GM23338 (cell line): ENCODE data around the gene AMBRA1. TPM values are rescaled to one million over a fixed set of nuclear protein-coding genes. Genes with fewer than 3 reads are reported as not detected.

ENCODE experiments used
- ATAC-seq: fragments of 200-7000 bp; cut with Tn5 transposase; 3 replicates; pipeline ENCODE4 v1.9.1; 2020
- DNase-seq: peaks from one replicate; pipeline ENCODE4 v3.0.0-alpha.2; 2015; ENCODE audit warnings: low spot score
- H2AFZ ChIP-seq: fragments of 200-600 bp; sonication (generic); 2 replicates; pipeline ENCODE4 v1.8.0; 2016; ENCODE audit warnings: antibody characterized with exemption, mild to moderate bottlenecking, moderate library complexity
- H3F3A ChIP-seq: fragments of 200-600 bp; sonication (generic); replicated peaks from 2 replicates; pipeline ENCODE4 v1.8.0; 2017; ENCODE audit warnings: antibody characterized with exemption, mixed run types, low read depth
- H3K27ac ChIP-seq: fragments of 200-600 bp; sonication (generic); 2 replicates; pipeline ENCODE4 v1.6.1; 2016; ENCODE audit warnings: low read depth
- H3K27me3 ChIP-seq: fragments of 200-600 bp; sonication (generic); 2 replicates; pipeline ENCODE4 v1.8.0; 2016; ENCODE audit warnings: mild to moderate bottlenecking, mixed run types, moderate library complexity; ENCODE audit not compliant: insufficient read depth
- H3K36me3 ChIP-seq: fragments of 200-600 bp; sonication (generic); 2 replicates; pipeline ENCODE4 v1.8.0; 2016; ENCODE audit warnings: mild to moderate bottlenecking; ENCODE audit not compliant: insufficient read depth
- H3K4me1 ChIP-seq: fragments of 200-600 bp; sonication (generic); 2 replicates; pipeline ENCODE4 v1.8.0; 2016; ENCODE audit warnings: mild to moderate bottlenecking, moderate library complexity; ENCODE audit not compliant: insufficient read depth
- H3K4me2 ChIP-seq: fragments of 200-600 bp; sonication (generic); 2 replicates; pipeline ENCODE4 v1.7.1; 2017; ENCODE audit warnings: mixed run types
- H3K4me3 ChIP-seq: fragments of 200-600 bp; sonication (generic); 2 replicates; pipeline ENCODE4 v1.6.1; 2016; ENCODE audit warnings: mixed run types
- H3K79me2 ChIP-seq: fragments of 200-600 bp; sonication (generic); replicated peaks from 2 replicates; pipeline ENCODE4 v1.8.0; 2017; ENCODE audit warnings: mild to moderate bottlenecking; ENCODE audit not compliant: insufficient read depth
- H3K9me2 ChIP-seq: fragments of 200-600 bp; sonication (generic); 2 replicates; pipeline ENCODE4 v1.8.0; 2017; ENCODE audit not compliant: insufficient read depth
- H4K20me1 ChIP-seq: fragments of 200-600 bp; sonication (generic); replicated peaks from 2 replicates; pipeline ENCODE4 v1.8.0; 2017; ENCODE audit warnings: mild to moderate bottlenecking; ENCODE audit not compliant: insufficient read depth
- H3K27ac Mint-ChIP-seq: 2 replicates; pipeline ENCODE4 v1.8.0; 2020; ENCODE audit warnings: inconsistent platforms, mild to moderate bottlenecking, moderate library complexity, mixed read lengths
- H3K27me3 Mint-ChIP-seq: 3 replicates; pipeline ENCODE4 v1.8.0; 2022; ENCODE audit warnings: low read depth, mild to moderate bottlenecking, moderate library complexity, mixed read lengths, inconsistent platforms; ENCODE audit not compliant: insufficient read depth, poor library complexity
- H3K36me3 Mint-ChIP-seq: 3 replicates; pipeline ENCODE4 v1.8.0; 2021; ENCODE audit warnings: low read depth, mild to moderate bottlenecking, inconsistent platforms, moderate library complexity, mixed read lengths
- H3K4me1 Mint-ChIP-seq: 3 replicates; pipeline ENCODE4 v1.8.0; 2020; ENCODE audit warnings: mild to moderate bottlenecking, inconsistent platforms, mixed read lengths
- H3K4me3 Mint-ChIP-seq: 3 replicates; pipeline ENCODE4 v1.8.0; 2021; ENCODE audit warnings: moderate library complexity, mild to moderate bottlenecking, inconsistent platforms, mixed read lengths
- H3K9me3 Mint-ChIP-seq: 3 replicates; pipeline ENCODE4 v1.8.0; 2020; ENCODE audit warnings: moderate library complexity, mild to moderate bottlenecking, inconsistent platforms, mixed read lengths
- CREB1 ChIP-seq: fragments of 250-450 bp; sonication (Bioruptor Pico); IDR thresholded peaks from 2 replicates; pipeline ENCODE4 v1.5.0; 2020; ENCODE audit warnings: low read depth, mild to moderate bottlenecking, moderate library complexity
- EZH2 ChIP-seq: fragments of 200-600 bp; sonication (generic); IDR thresholded peaks from one replicate; pipeline ENCODE4 v1.8.0; 2017; ENCODE audit warnings: antibody characterized with exemption, mild to moderate bottlenecking, low read depth; ENCODE audit not compliant: unreplicated experiment
- EZH2phosphoT487 ChIP-seq: fragments of 200-600 bp; sonication (generic); IDR thresholded peaks from one replicate; pipeline ENCODE4 v1.8.1; 2018; ENCODE audit warnings: antibody characterized with exemption; ENCODE audit not compliant: unreplicated experiment
- JUNB ChIP-seq: IDR thresholded peaks from one replicate; pipeline ENCODE4 v1.6.1; 2016; ENCODE audit warnings: antibody characterized with exemption; ENCODE audit not compliant: unreplicated experiment
- NANOG ChIP-seq: IDR thresholded peaks from 2 replicates; pipeline ENCODE4 v1.6.1; 2016; ENCODE audit warnings: antibody characterized with exemption, borderline replicate concordance
- POLR2AphosphoS5 ChIP-seq: IDR thresholded peaks from 2 replicates; pipeline ENCODE4 v1.6.1; 2016; ENCODE audit warnings: antibody characterized with exemption, low read depth
- REST ChIP-seq: IDR thresholded peaks from one replicate; pipeline ENCODE4 v1.6.1; 2018; ENCODE audit warnings: antibody characterized with exemption; ENCODE audit not compliant: unreplicated experiment
- STAT1 ChIP-seq: IDR thresholded peaks from one replicate; pipeline ENCODE4 v1.6.1; 2016; ENCODE audit warnings: antibody characterized with exemption; ENCODE audit not compliant: unreplicated experiment
- ZNF114 ChIP-seq: fragments of 250-450 bp; sonication (Bioruptor Pico); IDR thresholded peaks from 2 replicates; pipeline ENCODE4 v1.5.0; 2020; ENCODE audit warnings: mild to moderate bottlenecking, moderate library complexity
- ZNF331 ChIP-seq: fragments of 250-450 bp; sonication (Bioruptor Pico); IDR thresholded peaks from 2 replicates; pipeline ENCODE4 v1.5.0; 2020; ENCODE audit warnings: low read depth, mild to moderate bottlenecking, moderate library complexity
- polyA plus RNA-seq: library from polyadenylated mRNA; unstranded; fragments of >200 nt; fragmentation: Nextera tagmentation; extraction: Ambion mirVana; gene quantifications from 2 replicates; pipeline ENCODE4 v1.2.1, GENCODE V29; 2016
- total RNA-seq: library from RNA; depleted of rRNA; stranded (reverse); fragments of >200 nt; shearing (Covaris generic); gene quantifications from 2 replicates; pipeline ENCODE4 v1.2.3, GENCODE V29; 2014
- TF ChIP-seq, protein P1 (sequence below): IDR thresholded peaks from 2 replicates; pipeline ENCODE4 v1.6.1; 2016; ENCODE audit warnings: antibody characterized with exemption
- TF ChIP-seq, protein P2 (sequence below): fragments of 250-450 bp; sonication (Bioruptor Pico); IDR thresholded peaks from 2 replicates; pipeline ENCODE4 v1.5.0; 2020; ENCODE audit warnings: mild to moderate bottlenecking, moderate library complexity
- TF ChIP-seq, protein P3 (sequence below), 2 experiments: fragments of 200-600 bp in 1 of 2; sonication (generic) in 1 of 2; conservative IDR thresholded peaks; 2 replicates each; pipeline versions ENCODE4 v1.5.1 to v1.6.1; 2016 to 2017; ENCODE audit warnings: antibody characterized with exemption in 2 of 2, low read depth in 2 of 2, mild to moderate bottlenecking in 2 of 2, moderate library complexity in 1 of 2

The AMBRA1 gene
- total and polyA plus RNA-seq, 2 experiments from 2014 or later, result 8.3 to 34.8 TPM

- Mint-ChIP-seq H3K27ac (peak overlapping the region; percentile 16; the same call in 1 of the 2 replicates), H3K9me3 (no peaks in the 10 kb centered on the region; the same call in 2 of the 3 replicates), H3K4me1 (peaks cover 38% of the 10 kb centered on the region), H3K36me3 (peaks cover 19% of the 10 kb centered on the region), H3K4me3 (no peak overlapping the region), H3K27me3 (peaks cover 2% of the 10 kb centered on the region)
- no peaks in the 10 kb centered on the region; the same call in 1 of the 2 replicates for H4K20me1 ChIP-seq
- H3K4me1 ChIP-seq, result peaks cover 15% of the 10 kb centered on the region
- H3K27me3 ChIP-seq, result no peaks in the 10 kb centered on the region
- no peaks in the 10 kb centered on the region for H3K79me2 ChIP-seq
- no peaks in the 10 kb centered on the region; the same call in 1 of the 2 replicates for H3K9me2 ChIP-seq
- no peaks in the 10 kb centered on the region for H3K36me3 ChIP-seq
- TF ChIP-seq NANOG (no peak), POLR2AphosphoS5 (no peak), JUNB (no peak), ZNF331 (no peak), STAT1 (no peak), EZH2phosphoT487 (no peak), CREB1 (no peak), ZNF114 (CRISPR knock-in tag) (no peak), EZH2 (no peak), REST (no peak)
- TF ChIP-seq, protein P1, sequence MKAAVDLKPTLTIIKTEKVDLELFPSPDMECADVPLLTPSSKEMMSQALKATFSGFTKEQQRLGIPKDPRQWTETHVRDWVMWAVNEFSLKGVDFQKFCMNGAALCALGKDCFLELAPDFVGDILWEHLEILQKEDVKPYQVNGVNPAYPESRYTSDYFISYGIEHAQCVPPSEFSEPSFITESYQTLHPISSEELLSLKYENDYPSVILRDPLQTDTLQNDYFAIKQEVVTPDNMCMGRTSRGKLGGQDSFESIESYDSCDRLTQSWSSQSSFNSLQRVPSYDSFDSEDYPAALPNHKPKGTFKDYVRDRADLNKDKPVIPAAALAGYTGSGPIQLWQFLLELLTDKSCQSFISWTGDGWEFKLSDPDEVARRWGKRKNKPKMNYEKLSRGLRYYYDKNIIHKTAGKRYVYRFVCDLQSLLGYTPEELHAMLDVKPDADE, result no peak
- TF ChIP-seq, protein P2, sequence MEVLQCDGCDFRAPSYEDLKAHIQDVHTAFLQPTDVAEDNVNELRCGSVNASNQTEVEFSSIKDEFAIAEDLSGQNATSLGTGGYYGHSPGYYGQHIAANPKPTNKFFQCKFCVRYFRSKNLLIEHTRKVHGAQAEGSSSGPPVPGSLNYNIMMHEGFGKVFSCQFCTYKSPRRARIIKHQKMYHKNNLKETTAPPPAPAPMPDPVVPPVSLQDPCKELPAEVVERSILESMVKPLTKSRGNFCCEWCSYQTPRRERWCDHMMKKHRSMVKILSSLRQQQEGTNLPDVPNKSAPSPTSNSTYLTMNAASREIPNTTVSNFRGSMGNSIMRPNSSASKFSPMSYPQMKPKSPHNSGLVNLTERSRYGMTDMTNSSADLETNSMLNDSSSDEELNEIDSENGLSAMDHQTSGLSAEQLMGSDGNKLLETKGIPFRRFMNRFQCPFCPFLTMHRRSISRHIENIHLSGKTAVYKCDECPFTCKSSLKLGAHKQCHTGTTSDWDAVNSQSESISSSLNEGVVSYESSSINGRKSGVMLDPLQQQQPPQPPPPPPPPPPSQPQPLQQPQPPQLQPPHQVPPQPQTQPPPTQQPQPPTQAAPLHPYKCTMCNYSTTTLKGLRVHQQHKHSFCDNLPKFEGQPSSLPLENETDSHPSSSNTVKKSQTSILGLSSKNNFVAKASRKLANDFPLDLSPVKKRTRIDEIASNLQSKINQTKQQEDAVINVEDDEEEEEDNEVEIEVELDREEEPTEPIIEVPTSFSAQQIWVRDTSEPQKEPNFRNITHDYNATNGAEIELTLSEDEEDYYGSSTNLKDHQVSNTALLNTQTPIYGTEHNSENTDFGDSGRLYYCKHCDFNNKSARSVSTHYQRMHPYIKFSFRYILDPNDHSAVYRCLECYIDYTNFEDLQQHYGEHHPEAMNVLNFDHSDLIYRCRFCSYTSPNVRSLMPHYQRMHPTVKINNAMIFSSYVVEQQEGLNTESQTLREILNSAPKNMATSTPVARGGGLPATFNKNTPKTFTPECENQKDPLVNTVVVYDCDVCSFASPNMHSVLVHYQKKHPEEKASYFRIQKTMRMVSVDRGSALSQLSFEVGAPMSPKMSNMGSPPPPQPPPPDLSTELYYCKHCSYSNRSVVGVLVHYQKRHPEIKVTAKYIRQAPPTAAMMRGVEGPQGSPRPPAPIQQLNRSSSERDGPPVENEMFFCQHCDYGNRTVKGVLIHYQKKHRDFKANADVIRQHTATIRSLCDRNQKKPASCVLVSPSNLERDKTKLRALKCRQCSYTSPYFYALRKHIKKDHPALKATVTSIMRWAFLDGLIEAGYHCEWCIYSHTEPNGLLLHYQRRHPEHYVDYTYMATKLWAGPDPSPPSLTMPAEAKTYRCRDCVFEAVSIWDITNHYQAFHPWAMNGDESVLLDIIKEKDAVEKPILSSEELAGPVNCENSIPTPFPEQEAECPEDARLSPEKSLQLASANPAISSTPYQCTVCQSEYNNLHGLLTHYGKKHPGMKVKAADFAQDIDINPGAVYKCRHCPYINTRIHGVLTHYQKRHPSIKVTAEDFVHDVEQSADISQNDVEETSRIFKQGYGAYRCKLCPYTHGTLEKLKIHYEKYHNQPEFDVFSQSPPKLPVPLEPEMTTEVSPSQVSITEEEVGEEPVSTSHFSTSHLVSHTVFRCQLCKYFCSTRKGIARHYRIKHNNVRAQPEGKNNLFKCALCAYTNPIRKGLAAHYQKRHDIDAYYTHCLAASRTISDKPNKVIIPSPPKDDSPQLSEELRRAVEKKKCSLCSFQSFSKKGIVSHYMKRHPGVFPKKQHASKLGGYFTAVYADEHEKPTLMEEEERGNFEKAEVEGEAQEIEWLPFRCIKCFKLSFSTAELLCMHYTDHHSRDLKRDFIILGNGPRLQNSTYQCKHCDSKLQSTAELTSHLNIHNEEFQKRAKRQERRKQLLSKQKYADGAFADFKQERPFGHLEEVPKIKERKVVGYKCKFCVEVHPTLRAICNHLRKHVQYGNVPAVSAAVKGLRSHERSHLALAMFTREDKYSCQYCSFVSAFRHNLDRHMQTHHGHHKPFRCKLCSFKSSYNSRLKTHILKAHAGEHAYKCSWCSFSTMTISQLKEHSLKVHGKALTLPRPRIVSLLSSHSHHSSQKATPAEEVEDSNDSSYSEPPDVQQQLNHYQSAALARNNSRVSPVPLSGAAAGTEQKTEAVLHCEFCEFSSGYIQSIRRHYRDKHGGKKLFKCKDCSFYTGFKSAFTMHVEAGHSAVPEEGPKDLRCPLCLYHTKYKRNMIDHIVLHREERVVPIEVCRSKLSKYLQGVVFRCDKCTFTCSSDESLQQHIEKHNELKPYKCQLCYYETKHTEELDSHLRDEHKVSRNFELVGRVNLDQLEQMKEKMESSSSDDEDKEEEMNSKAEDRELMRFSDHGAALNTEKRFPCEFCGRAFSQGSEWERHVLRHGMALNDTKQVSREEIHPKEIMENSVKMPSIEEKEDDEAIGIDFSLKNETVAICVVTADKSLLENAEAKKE (CRISPR knock-in tag), result no peak
- TF ChIP-seq, protein P3, sequence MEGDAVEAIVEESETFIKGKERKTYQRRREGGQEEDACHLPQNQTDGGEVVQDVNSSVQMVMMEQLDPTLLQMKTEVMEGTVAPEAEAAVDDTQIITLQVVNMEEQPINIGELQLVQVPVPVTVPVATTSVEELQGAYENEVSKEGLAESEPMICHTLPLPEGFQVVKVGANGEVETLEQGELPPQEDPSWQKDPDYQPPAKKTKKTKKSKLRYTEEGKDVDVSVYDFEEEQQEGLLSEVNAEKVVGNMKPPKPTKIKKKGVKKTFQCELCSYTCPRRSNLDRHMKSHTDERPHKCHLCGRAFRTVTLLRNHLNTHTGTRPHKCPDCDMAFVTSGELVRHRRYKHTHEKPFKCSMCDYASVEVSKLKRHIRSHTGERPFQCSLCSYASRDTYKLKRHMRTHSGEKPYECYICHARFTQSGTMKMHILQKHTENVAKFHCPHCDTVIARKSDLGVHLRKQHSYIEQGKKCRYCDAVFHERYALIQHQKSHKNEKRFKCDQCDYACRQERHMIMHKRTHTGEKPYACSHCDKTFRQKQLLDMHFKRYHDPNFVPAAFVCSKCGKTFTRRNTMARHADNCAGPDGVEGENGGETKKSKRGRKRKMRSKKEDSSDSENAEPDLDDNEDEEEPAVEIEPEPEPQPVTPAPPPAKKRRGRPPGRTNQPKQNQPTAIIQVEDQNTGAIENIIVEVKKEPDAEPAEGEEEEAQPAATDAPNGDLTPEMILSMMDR (conservative IDR thresholded peaks at IDR 0.05; ENCODE audit: low read depth in 2 of 2), result no peak
- H3K27ac ChIP-seq, result 0 out of 2 replicates have a peak overlapping the region, but pooled peaks have one; percentile 11
- no peak for DNase-seq
- no peak overlapping the region for H3K4me3 ChIP-seq
- H2AFZ ChIP-seq, result no peak overlapping the region
- H3F3A ChIP-seq, result peaks cover 4% of the 10 kb centered on the region; the same call in 1 of the 2 replicates
- no peak overlapping the region for H3K4me2 ChIP-seq
- ATAC-seq, result no peak
Observed at GRCh38 chr11:46429717-46430116, 164.1 kb downstream of the AMBRA1 start.
